ENCODE data around the gene NMD3.

The NMD3 gene

GRCh38 chr3:161252143-161252542, 31.0 kb downstream of the NMD3 start:
- H3F3A ChIP-seq (ENCODE audit: insufficient read depth), result peaks cover 7% of the 10 kb centered on the region; the same call in 1 of the 2 replicates
- no peak overlapping the region for H2AFZ ChIP-seq (ENCODE audit: low read depth, low read length, severe bottlenecking)
- H3K27me3 ChIP-seq (ENCODE audit: low read length), result no peaks in the 10 kb centered on the region
- H3K9me2 ChIP-seq (replicated peaks; ENCODE audit: insufficient read depth, low read length), result no peaks in the 10 kb centered on the region
- no peak overlapping the region for H3K4me2 ChIP-seq (ENCODE audit: low read depth, low read length, poor library complexity, severe bottlenecking)
- TF ChIP-seq EZH2phosphoT487 (conservative IDR thresholded peaks at IDR 0.05; ENCODE audit: low read length), result no peak
- TF ChIP-seq, protein P1, sequence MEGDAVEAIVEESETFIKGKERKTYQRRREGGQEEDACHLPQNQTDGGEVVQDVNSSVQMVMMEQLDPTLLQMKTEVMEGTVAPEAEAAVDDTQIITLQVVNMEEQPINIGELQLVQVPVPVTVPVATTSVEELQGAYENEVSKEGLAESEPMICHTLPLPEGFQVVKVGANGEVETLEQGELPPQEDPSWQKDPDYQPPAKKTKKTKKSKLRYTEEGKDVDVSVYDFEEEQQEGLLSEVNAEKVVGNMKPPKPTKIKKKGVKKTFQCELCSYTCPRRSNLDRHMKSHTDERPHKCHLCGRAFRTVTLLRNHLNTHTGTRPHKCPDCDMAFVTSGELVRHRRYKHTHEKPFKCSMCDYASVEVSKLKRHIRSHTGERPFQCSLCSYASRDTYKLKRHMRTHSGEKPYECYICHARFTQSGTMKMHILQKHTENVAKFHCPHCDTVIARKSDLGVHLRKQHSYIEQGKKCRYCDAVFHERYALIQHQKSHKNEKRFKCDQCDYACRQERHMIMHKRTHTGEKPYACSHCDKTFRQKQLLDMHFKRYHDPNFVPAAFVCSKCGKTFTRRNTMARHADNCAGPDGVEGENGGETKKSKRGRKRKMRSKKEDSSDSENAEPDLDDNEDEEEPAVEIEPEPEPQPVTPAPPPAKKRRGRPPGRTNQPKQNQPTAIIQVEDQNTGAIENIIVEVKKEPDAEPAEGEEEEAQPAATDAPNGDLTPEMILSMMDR (IDR thresholded peaks at IDR 0.05; ENCODE audit: insufficient read depth, low read length, poor library complexity, severe bottlenecking), result no peak
- H3K27ac ChIP-seq (ENCODE audit: low read depth, low read length), result no peak overlapping the region
- H3K9me3 ChIP-seq (ENCODE audit: insufficient read depth, low read length), result no peaks in the 10 kb centered on the region
- H3K36me3 ChIP-seq (ENCODE audit: low read length), result peaks cover 53% of the 10 kb centered on the region
- H3K4me3 ChIP-seq (ENCODE audit: insufficient read depth, low read length, poor library complexity, severe bottlenecking), result no peak overlapping the region
- no peaks in the 10 kb centered on the region for H4K20me1 ChIP-seq (ENCODE audit: low read depth, low read length)
- no peak overlapping the region for H3K9ac ChIP-seq (ENCODE audit: low read length)
- no peaks in the 10 kb centered on the region for H3K79me2 ChIP-seq (ENCODE audit: insufficient read depth, low read length)

GRCh38 chr3:161253711-161254110, 32.6 kb downstream of the NMD3 start:
- peaks cover 54% of the 10 kb centered on the region for H3K36me3 ChIP-seq (ENCODE audit: low read length)
- no peaks in the 10 kb centered on the region for H3K9me3 ChIP-seq (ENCODE audit: insufficient read depth, low read length)
- H3K4me3 ChIP-seq (ENCODE audit: insufficient read depth, low read length, poor library complexity, severe bottlenecking), result no peak overlapping the region
- no peak overlapping the region for H3K4me2 ChIP-seq (ENCODE audit: low read depth, low read length, poor library complexity, severe bottlenecking)
- no peak overlapping the region for H3K9ac ChIP-seq (ENCODE audit: low read length)
- H4K20me1 ChIP-seq (ENCODE audit: low read depth, low read length), result no peaks in the 10 kb centered on the region
- TF ChIP-seq, protein P1 (IDR thresholded peaks at IDR 0.05; ENCODE audit: insufficient read depth, low read length, poor library complexity, severe bottlenecking), result no peak
- TF ChIP-seq EZH2phosphoT487 (conservative IDR thresholded peaks at IDR 0.05; ENCODE audit: low read length), result no peak
- H3K27me3 ChIP-seq (ENCODE audit: low read length), result no peaks in the 10 kb centered on the region
- H3K9me2 ChIP-seq (replicated peaks; ENCODE audit: insufficient read depth, low read length), result no peaks in the 10 kb centered on the region
- no peak overlapping the region for H2AFZ ChIP-seq (ENCODE audit: low read depth, low read length, severe bottlenecking)
- H3K79me2 ChIP-seq (ENCODE audit: insufficient read depth, low read length), result no peaks in the 10 kb centered on the region
- H3F3A ChIP-seq (ENCODE audit: insufficient read depth), result peaks cover 7% of the 10 kb centered on the region; the same call in 1 of the 2 replicates
- H3K27ac ChIP-seq (ENCODE audit: low read depth, low read length), result no peak overlapping the region

DNA sequence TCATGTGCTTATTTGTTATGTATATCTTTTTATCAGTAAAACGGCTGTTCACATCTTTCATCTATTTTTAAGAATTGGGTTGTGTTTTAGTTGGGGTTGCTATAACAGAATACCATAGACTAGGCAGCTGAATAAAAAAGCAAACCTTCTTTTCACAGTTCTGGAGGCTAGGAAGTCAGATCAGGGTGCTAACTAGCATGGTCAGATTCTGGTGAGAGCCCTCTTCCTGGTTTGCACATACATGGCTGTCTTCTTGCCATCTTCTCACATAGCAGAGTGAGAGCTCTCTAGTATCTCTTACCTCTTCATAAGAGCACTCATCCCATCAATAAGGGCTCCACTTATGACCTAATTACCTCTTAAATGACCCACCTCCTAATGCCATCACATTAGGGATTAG, 33.8 kb downstream of the NMD3 start:
- no peaks in the 10 kb centered on the region for H3K27me3 ChIP-seq (ENCODE audit: low read length)
- no peaks in the 10 kb centered on the region for H4K20me1 ChIP-seq (ENCODE audit: low read depth, low read length)
- no peak overlapping the region for H3K9ac ChIP-seq (ENCODE audit: low read length)
- peaks cover 48% of the 10 kb centered on the region for H3K36me3 ChIP-seq (ENCODE audit: low read length)
- no peak overlapping the region for H3K4me3 ChIP-seq (ENCODE audit: insufficient read depth, low read length, poor library complexity, severe bottlenecking)
- H3K9me3 ChIP-seq (ENCODE audit: insufficient read depth, low read length), result no peaks in the 10 kb centered on the region
- H3K4me2 ChIP-seq (ENCODE audit: low read depth, low read length, poor library complexity, severe bottlenecking), result no peak overlapping the region
- H3K79me2 ChIP-seq (ENCODE audit: insufficient read depth, low read length), result no peaks in the 10 kb centered on the region
- H3K27ac ChIP-seq (ENCODE audit: low read depth, low read length), result no peak overlapping the region
- no peak overlapping the region for H2AFZ ChIP-seq (ENCODE audit: low read depth, low read length, severe bottlenecking)
- TF ChIP-seq EZH2phosphoT487 (conservative IDR thresholded peaks at IDR 0.05; ENCODE audit: low read length), result no peak
- TF ChIP-seq, protein P1 (IDR thresholded peaks at IDR 0.05; ENCODE audit: insufficient read depth, low read length, poor library complexity, severe bottlenecking), result no peak
- no peaks in the 10 kb centered on the region for H3K9me2 ChIP-seq (replicated peaks; ENCODE audit: insufficient read depth, low read length)
- 0 out of 2 replicates have a peak, but pooled peaks cover under 1% of the 10 kb centered on the region for H3F3A ChIP-seq (ENCODE audit: insufficient read depth)
